Calu3 (cell line): ENCODE results near the gene IP6K3. TPM values are rescaled to one million over a fixed set of nuclear protein-coding genes. Genes with fewer than 3 reads are reported as not detected.
A peak's percentile ranks its signal among the peaks of the same experiment; 100 is the strongest.

Source experiments
- BruUV-seq: library from RNA; stranded (reverse); fragments of 400-500 nt; replicated peaks from 2 replicates; lab custom pipeline; 2021; lab: Mats Ljungman, UMichigan
- CTCF ChIA-PET: fragments of 300-600 bp; sonication (Branson Sonifier 250); formaldehyde crosslinking; loops from one replicate; lab custom pipeline; 2022; ENCODE audit warnings: antibody characterized with exemption; lab: Charles Lee
- DNase-seq: peaks from one replicate; pipeline ENCODE4 v3.0.0; 2022
- H3K27ac Mint-ChIP-seq: one replicate; pipeline ENCODE4 v1.8.0; 2022; ENCODE audit warnings: mixed read lengths; ENCODE audit not compliant: unreplicated experiment
- H3K27me3 Mint-ChIP-seq: one replicate; pipeline ENCODE4 v1.8.0; 2022; ENCODE audit warnings: mixed read lengths; ENCODE audit not compliant: unreplicated experiment
- H3K36me3 Mint-ChIP-seq: one replicate; pipeline ENCODE4 v1.8.0; 2022; ENCODE audit warnings: mild to moderate bottlenecking, moderate library complexity, mixed read lengths; ENCODE audit not compliant: insufficient read depth, unreplicated experiment
- H3K4me1 Mint-ChIP-seq: one replicate; pipeline ENCODE4 v1.8.0; 2022; ENCODE audit warnings: mild to moderate bottlenecking, low read depth, mixed read lengths; ENCODE audit not compliant: unreplicated experiment
- H3K4me3 Mint-ChIP-seq: one replicate; pipeline ENCODE4 v1.8.0; 2022; ENCODE audit warnings: mild to moderate bottlenecking, low read depth, moderate library complexity, mixed read lengths; ENCODE audit not compliant: unreplicated experiment
- H3K9me3 Mint-ChIP-seq: one replicate; pipeline ENCODE4 v1.8.0; 2022; ENCODE audit warnings: low read depth, mixed read lengths; ENCODE audit not compliant: unreplicated experiment
- intact Hi-C: fragments of 100-400 bp; cut with micrococcal nuclease; formaldehyde crosslinking; loops from one replicate; pipeline ENCODE4 v1.10.0; 2022; ENCODE audit not compliant: unreplicated experiment
- total RNA-seq: library from RNA; stranded (reverse); gene quantifications from 2 replicates; pipeline ENCODE4 v1.2.3, GENCODE V29; 2022
- TF ChIP-seq, protein P1 (sequence below): fragments of 200-600 bp; IDR thresholded peaks from one replicate; pipeline ENCODE4 v1.8.0; 2022; ENCODE audit warnings: antibody characterized with exemption; ENCODE audit not compliant: unreplicated experiment

The IP6K3 gene
- total RNA-seq, 1 experiment from 2014 or later = not detected

DNA sequence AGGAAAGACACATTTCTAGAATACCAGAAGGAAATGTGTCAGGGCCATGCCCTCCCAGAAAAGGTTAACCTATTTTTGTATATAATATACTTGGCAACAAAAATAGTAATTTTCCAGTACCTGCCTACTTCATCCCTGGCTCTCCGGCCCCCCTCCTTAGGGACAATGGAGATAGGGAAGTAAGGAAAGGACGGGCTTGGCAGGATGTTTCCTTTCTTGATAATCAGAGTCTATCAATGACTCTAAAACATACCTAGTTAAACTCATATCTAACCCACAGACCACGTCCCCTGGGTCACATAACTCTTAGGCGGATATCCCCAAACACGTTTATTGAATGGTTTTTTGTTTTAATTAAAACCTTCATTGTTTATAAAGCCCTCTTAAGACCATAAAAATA is 47.0 kb downstream of the IP6K3 start:
- CTCF ChIA-PET = interaction anchor here (1.3 kb wide), 1 partner anchor 120 kb away, joined by 4 read pairs; the partner anchor contains the start of gene BAK1

DNA sequence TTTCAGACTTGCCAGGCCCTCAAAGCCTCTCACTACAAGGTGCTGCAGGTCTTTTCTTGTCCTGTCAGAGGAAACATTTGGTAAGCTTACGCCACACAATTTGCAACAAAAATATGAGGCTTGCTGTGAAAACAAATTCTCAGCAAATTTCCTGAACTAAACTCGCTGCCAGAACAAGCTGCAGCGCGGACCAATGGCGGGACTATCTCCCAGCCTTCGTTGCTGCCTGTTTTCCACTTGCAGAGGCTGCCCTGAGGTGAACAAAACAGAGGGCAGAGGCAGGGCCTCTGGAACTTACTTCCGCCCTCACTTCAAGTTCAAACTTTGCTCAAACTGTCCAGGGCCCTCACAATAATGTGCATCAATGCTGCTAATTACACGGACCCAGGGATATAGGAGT is 47.6 kb downstream of the IP6K3 start:
- H3K4me1 Mint-ChIP-seq = peaks cover 9% of the 10 kb centered on the region
- H3K4me3 Mint-ChIP-seq = no peak overlapping the region
- H3K9me3 Mint-ChIP-seq = no peaks in the 10 kb centered on the region
- H3K36me3 Mint-ChIP-seq = peaks cover 77% of the 10 kb centered on the region
- intact Hi-C loops = no loop called here
- CTCF ChIA-PET = no interaction called here
- no peak overlapping the region for H3K27ac Mint-ChIP-seq
- no peak for DNase-seq
- no peaks in the 10 kb centered on the region for H3K27me3 Mint-ChIP-seq
- TF ChIP-seq, protein P1, sequence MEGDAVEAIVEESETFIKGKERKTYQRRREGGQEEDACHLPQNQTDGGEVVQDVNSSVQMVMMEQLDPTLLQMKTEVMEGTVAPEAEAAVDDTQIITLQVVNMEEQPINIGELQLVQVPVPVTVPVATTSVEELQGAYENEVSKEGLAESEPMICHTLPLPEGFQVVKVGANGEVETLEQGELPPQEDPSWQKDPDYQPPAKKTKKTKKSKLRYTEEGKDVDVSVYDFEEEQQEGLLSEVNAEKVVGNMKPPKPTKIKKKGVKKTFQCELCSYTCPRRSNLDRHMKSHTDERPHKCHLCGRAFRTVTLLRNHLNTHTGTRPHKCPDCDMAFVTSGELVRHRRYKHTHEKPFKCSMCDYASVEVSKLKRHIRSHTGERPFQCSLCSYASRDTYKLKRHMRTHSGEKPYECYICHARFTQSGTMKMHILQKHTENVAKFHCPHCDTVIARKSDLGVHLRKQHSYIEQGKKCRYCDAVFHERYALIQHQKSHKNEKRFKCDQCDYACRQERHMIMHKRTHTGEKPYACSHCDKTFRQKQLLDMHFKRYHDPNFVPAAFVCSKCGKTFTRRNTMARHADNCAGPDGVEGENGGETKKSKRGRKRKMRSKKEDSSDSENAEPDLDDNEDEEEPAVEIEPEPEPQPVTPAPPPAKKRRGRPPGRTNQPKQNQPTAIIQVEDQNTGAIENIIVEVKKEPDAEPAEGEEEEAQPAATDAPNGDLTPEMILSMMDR = no peak
- BruUV-seq = no TSS peak

More for the DNA sequence above, 47.0 kb downstream of the IP6K3 start:
- H3K36me3 Mint-ChIP-seq = peaks cover 77% of the 10 kb centered on the region
- H3K27ac Mint-ChIP-seq = no peak overlapping the region
- TF ChIP-seq, protein P1 = no peak
- H3K9me3 Mint-ChIP-seq = no peaks in the 10 kb centered on the region
- H3K4me1 Mint-ChIP-seq = peaks cover 9% of the 10 kb centered on the region
- DNase-seq = no peak
- intact Hi-C loops = loop anchor here (1.0 kb wide), 1 partner anchor 114 kb away; no protein-coding TSS in a partner anchor
- no TSS peak for BruUV-seq
- no peak overlapping the region for H3K4me3 Mint-ChIP-seq
- no peaks in the 10 kb centered on the region for H3K27me3 Mint-ChIP-seq

DNA sequence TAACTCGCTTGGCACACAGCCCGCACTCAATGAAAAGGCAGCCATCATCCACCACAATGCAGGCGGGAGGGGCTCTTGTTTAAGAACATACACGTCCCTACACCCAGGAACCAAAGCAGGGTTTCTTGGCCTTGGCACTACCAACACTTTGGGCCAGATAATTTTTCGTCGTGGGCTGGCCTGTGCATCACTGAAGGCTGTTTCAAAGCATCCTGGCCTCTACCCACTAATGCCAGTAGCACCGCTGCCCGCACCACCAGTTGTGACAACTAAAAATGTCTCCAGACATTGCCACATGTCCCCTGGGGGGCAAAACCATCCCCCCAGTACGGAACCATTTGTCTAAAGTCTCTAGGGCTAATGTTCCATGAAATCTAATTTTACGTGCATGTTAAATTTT is 48.2 kb downstream of the IP6K3 start:
- no TSS peak for BruUV-seq
- Mint-ChIP-seq H3K27ac (no peak overlapping the region), H3K9me3 (no peaks in the 10 kb centered on the region), H3K27me3 (no peaks in the 10 kb centered on the region), H3K4me1 (peaks cover 9% of the 10 kb centered on the region), H3K4me3 (no peak overlapping the region), H3K36me3 (peaks cover 77% of the 10 kb centered on the region)
- intact Hi-C loops = no loop called here
- TF ChIP-seq, protein P1 = no peak
- CTCF ChIA-PET = no interaction called here
- no peak for DNase-seq

DNA sequence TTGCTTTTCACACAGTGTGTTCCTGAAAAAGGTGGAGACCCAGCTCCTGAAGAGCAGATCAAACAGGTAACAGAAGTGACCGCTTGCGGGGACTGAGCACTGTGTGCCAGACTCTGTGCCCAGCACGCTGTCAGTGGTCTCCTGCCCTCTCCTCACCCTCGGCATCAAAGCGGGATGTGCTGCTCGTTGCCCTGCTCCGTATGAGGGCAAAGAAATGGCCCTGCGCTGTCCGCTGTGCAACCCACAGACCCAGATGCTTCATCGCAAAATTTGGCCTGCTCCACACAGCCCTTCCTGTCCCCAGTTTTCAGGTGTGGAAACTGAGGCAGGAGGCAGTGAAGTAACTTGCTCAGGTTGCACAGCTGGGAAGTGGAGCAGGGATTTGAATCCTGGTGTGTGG is 48.9 kb downstream of the IP6K3 start:
- peaks cover 9% of the 10 kb centered on the region for H3K4me1 Mint-ChIP-seq

More for the DNA sequence above, 48.9 kb downstream of the IP6K3 start:
- intact Hi-C loops = no loop called here
- peak overlapping the region; percentile 25 for H3K27ac Mint-ChIP-seq
- H3K9me3 Mint-ChIP-seq = no peaks in the 10 kb centered on the region
- CTCF ChIA-PET = interaction anchor here (0.8 to 1.6 kb wide), 4 partner anchors 13 to 108 kb away, joined by 3 to 5 read pairs (median 3); partner anchors contain the start of gene UQCC2
- DNase-seq = no peak
- no peaks in the 10 kb centered on the region for H3K27me3 Mint-ChIP-seq
- H3K36me3 Mint-ChIP-seq = peaks cover 84% of the 10 kb centered on the region
- TF ChIP-seq, protein P1 = no peak
- BruUV-seq = no TSS peak
- H3K4me3 Mint-ChIP-seq = no peak overlapping the region
